Trophoblast cell (in vitro differentiated cells and primary cell): ENCODE measurements around the gene SH2D4B.

Experiments used
- DNase-seq, 2 donors: peaks; one replicate each; pipeline ENCODE4 v3.0.0-alpha.2; 2016
- H2AFZ ChIP-seq: 2 replicates; pipeline ENCODE4 v1.6.1; 2013; ENCODE audit warnings: low read length, moderate library complexity, mild to moderate bottlenecking; ENCODE audit not compliant: insufficient read depth, poor library complexity
- H2AK5ac ChIP-seq: 2 replicates; pipeline ENCODE4 v1.6.1; 2013; ENCODE audit warnings: mild to moderate bottlenecking, low read length
- H2BK120ac ChIP-seq: 2 replicates; pipeline ENCODE4 v1.6.1; 2013; ENCODE audit warnings: low read length, mild to moderate bottlenecking, moderate library complexity; ENCODE audit not compliant: insufficient read depth, poor library complexity
- H2BK12ac ChIP-seq: 2 replicates; pipeline ENCODE4 v1.6.1; 2013; ENCODE audit warnings: mild to moderate bottlenecking, low read length, moderate library complexity
- H2BK5ac ChIP-seq: 2 replicates; pipeline ENCODE4 v1.6.1; 2013; ENCODE audit warnings: low read length, low read depth, moderate library complexity, mild to moderate bottlenecking; ENCODE audit not compliant: poor library complexity
- H3K14ac ChIP-seq: 2 replicates; pipeline ENCODE4 v1.6.1; 2013; ENCODE audit warnings: mild to moderate bottlenecking, low read length
- H3K18ac ChIP-seq: 2 replicates; pipeline ENCODE4 v1.6.1; 2013; ENCODE audit warnings: mild to moderate bottlenecking, low read length
- H3K23ac ChIP-seq: 2 replicates; pipeline ENCODE4 v1.6.1; 2013; ENCODE audit warnings: low read length
- H3K27ac ChIP-seq: 2 replicates; pipeline ENCODE4 v1.5.1; 2013; ENCODE audit warnings: low read depth, mild to moderate bottlenecking, inconsistent platforms, low read length, moderate library complexity
- H3K27me3 ChIP-seq: 2 replicates; pipeline ENCODE4 v1.6.1; 2013; ENCODE audit warnings: inconsistent platforms, mild to moderate bottlenecking, low read length, moderate library complexity; ENCODE audit not compliant: insufficient read depth
- H3K36me3 ChIP-seq, 2 experiments: 1 replicate in 1 of 2; 2 replicates in 1 of 2; pipeline ENCODE4 v1.6.1; 2013; ENCODE audit warnings: low read length in 2 of 2, mild to moderate bottlenecking in 2 of 2, moderate library complexity in 1 of 2; ENCODE audit not compliant: insufficient read depth in 2 of 2, control insufficient read depth in 1 of 2
- H3K4ac ChIP-seq: 2 replicates; pipeline ENCODE4 v1.6.1; 2013; ENCODE audit warnings: low read depth, mild to moderate bottlenecking, low read length, moderate library complexity
- H3K4me1 ChIP-seq, 2 experiments: 1 replicate in 1 of 2; 2 replicates in 1 of 2; pipeline ENCODE4 v1.6.1; 2013; ENCODE audit warnings: low read length in 2 of 2, mild to moderate bottlenecking in 2 of 2, moderate library complexity in 1 of 2; ENCODE audit not compliant: insufficient read depth in 2 of 2, control insufficient read depth in 1 of 2
- H3K4me2 ChIP-seq: 2 replicates; pipeline ENCODE4 v1.6.1; 2013; ENCODE audit warnings: inconsistent platforms, mild to moderate bottlenecking, low read length, moderate library complexity
- H3K4me3 ChIP-seq: 2 replicates; pipeline ENCODE4 v1.5.1; 2013; ENCODE audit warnings: mild to moderate bottlenecking, low read depth, low read length, inconsistent platforms
- H3K79me1 ChIP-seq: one replicate; pipeline ENCODE4 v1.6.1; 2013; ENCODE audit warnings: low read length
- H3K79me2 ChIP-seq: 2 replicates; pipeline ENCODE4 v1.6.1; 2013; ENCODE audit warnings: low read length, mild to moderate bottlenecking; ENCODE audit not compliant: control insufficient read depth, insufficient read depth, poor library complexity
- H3K9ac ChIP-seq: 2 replicates; pipeline ENCODE4 v1.6.1; 2013; ENCODE audit warnings: mild to moderate bottlenecking, low read length
- H3K9me3 ChIP-seq: 2 replicates; pipeline ENCODE4 v1.6.1; 2013; ENCODE audit warnings: low read depth, mild to moderate bottlenecking, control low read depth, inconsistent platforms, low read length; ENCODE audit not compliant: insufficient read depth
- H4K12ac ChIP-seq: 2 replicates; pipeline ENCODE4 v1.6.1; 2013; ENCODE audit warnings: low read depth, mild to moderate bottlenecking, low read length, moderate library complexity
- H4K8ac ChIP-seq: 2 replicates; pipeline ENCODE4 v1.6.1; 2013; ENCODE audit warnings: low read depth, mild to moderate bottlenecking, low read length, moderate library complexity
- H4K91ac ChIP-seq: one replicate; pipeline ENCODE4 v1.6.1; 2013; ENCODE audit warnings: low read depth, mild to moderate bottlenecking, low read length, moderate library complexity
- WGBS: extraction: QIAGEN DNeasy Blood & Tissue Kit; methylation state at CpG from one replicate; pipeline ENCODE4 v1.1.7; 2013; ENCODE audit warnings: missing lambda C conversion rate; ENCODE audit not compliant: insufficient read length, insufficient coverage; ENCODE audit errors: extremely low coverage; 5-methylcytosine and 5-hydroxymethylcytosine counted together

SH2D4B gene

GRCh38 chr10:80600256-80600655 lies 62.6 kb downstream of the SH2D4B start:
- Histone ChIP-seq H2BK5ac (no peak overlapping the region), H3K4me2 (no peak overlapping the region), H3K79me1 (no peaks in the 10 kb centered on the region), H3K4me3 (no peak overlapping the region), H3K79me2 (no peaks in the 10 kb centered on the region), H3K4ac (no peak overlapping the region), H3K18ac (no peak overlapping the region), H3K27ac (no peak overlapping the region), H4K12ac (no peak overlapping the region), H2AK5ac (no peak overlapping the region), H3K4me1 (no peaks in the 10 kb centered on the region), H3K9ac (no peak overlapping the region), H3K36me3 (no peaks in the 10 kb centered on the region), H3K27me3 (no peaks in the 10 kb centered on the region), H3K23ac (no peak overlapping the region), H2BK12ac (no peak overlapping the region), H4K8ac (no peak overlapping the region), H2AFZ (no peak overlapping the region), H4K91ac (no peak overlapping the region), H2BK120ac (no peak overlapping the region), H3K9me3 (no peaks in the 10 kb centered on the region), H3K14ac (no peak overlapping the region)
- no CpG with 5 or more reads among the region's 3 CpGs for WGBS
- no peak for DNase-seq

GRCh38 chr10:80602881-80603280 lies 65.2 kb downstream of the SH2D4B start:
- no peak overlapping the region for H3K4me2 ChIP-seq
- H2BK5ac ChIP-seq, result no peak overlapping the region
- no peak overlapping the region for H4K91ac ChIP-seq
- no peak overlapping the region for H3K27ac ChIP-seq
- WGBS, result no CpG with 5 or more reads among the region's 4 CpGs
- H3K4me3 ChIP-seq, result no peak overlapping the region
- peaks cover 3% of the 10 kb centered on the region for H3K9me3 ChIP-seq
- no peak overlapping the region for H2AFZ ChIP-seq
- H3K36me3 ChIP-seq, result no peaks in the 10 kb centered on the region
- H4K8ac ChIP-seq, result no peak overlapping the region
- DNase-seq, result no peak
- H3K23ac ChIP-seq, result no peak overlapping the region
- no peak overlapping the region for H2BK120ac ChIP-seq
- H3K4me1 ChIP-seq, result no peaks in the 10 kb centered on the region
- no peaks in the 10 kb centered on the region for H3K79me1 ChIP-seq
- no peak overlapping the region for H3K14ac ChIP-seq
- H3K4ac ChIP-seq, result no peak overlapping the region
- H3K9ac ChIP-seq, result no peak overlapping the region
- no peaks in the 10 kb centered on the region for H3K79me2 ChIP-seq
- no peak overlapping the region for H3K18ac ChIP-seq
- H2AK5ac ChIP-seq, result no peak overlapping the region
- H3K27me3 ChIP-seq, result no peaks in the 10 kb centered on the region
- H4K12ac ChIP-seq, result no peak overlapping the region
- no peak overlapping the region for H2BK12ac ChIP-seq

GRCh38 chr10:80603516-80603915 lies 65.8 kb downstream of the SH2D4B start:
- Histone ChIP-seq H3K9ac (no peak overlapping the region), H2BK12ac (no peak overlapping the region), H2AFZ (no peak overlapping the region), H4K8ac (no peak overlapping the region), H3K4me1 (no peaks in the 10 kb centered on the region), H3K23ac (no peak overlapping the region), H4K91ac (no peak overlapping the region), H3K4me2 (no peak overlapping the region), H2AK5ac (no peak overlapping the region), H3K27me3 (no peaks in the 10 kb centered on the region), H3K27ac (no peak overlapping the region), H2BK5ac (no peak overlapping the region), H3K36me3 (no peaks in the 10 kb centered on the region), H3K4me3 (no peak overlapping the region), H4K12ac (no peak overlapping the region), H3K9me3 (peaks cover 5% of the 10 kb centered on the region), H3K4ac (no peak overlapping the region), H3K79me2 (no peaks in the 10 kb centered on the region), H3K18ac (no peak overlapping the region), H3K14ac (no peak overlapping the region), H2BK120ac (no peak overlapping the region), H3K79me1 (no peaks in the 10 kb centered on the region)
- no peak for DNase-seq
- no CpG with 5 or more reads among the region's 27 CpGs for WGBS

GRCh38 chr10:80608706-80609105 lies 71.0 kb downstream of the SH2D4B start:
- Histone ChIP-seq H3K4me2 (no peak overlapping the region), H3K14ac (no peak overlapping the region), H3K4me3 (no peak overlapping the region), H2BK5ac (no peak overlapping the region), H3K27ac (no peak overlapping the region), H2BK12ac (no peak overlapping the region), H3K36me3 (no peaks in the 10 kb centered on the region), H3K79me2 (no peaks in the 10 kb centered on the region), H4K8ac (no peak overlapping the region), H3K27me3 (no peaks in the 10 kb centered on the region), H3K23ac (no peak overlapping the region), H3K4ac (no peak overlapping the region), H2AFZ (no peak overlapping the region), H4K12ac (no peak overlapping the region), H2AK5ac (no peak overlapping the region), H3K4me1 (no peaks in the 10 kb centered on the region), H3K79me1 (no peaks in the 10 kb centered on the region), H3K9me3 (peaks cover 5% of the 10 kb centered on the region), H3K9ac (no peak overlapping the region), H3K18ac (no peak overlapping the region), H2BK120ac (no peak overlapping the region), H4K91ac (no peak overlapping the region)
- no peak for DNase-seq
- no CpG with 5 or more reads among the region's 11 CpGs for WGBS
